HepG2 (cell line): Measurements from ENCODE around the gene SEC61A1. TPM values are rescaled to one million over a fixed set of nuclear protein-coding genes. Genes with fewer than 3 reads are reported as not detected.

ENCODE experiments used
- CBX1 ChIP-seq: IDR thresholded peaks from one replicate; pipeline ENCODE4 v1.6.1; 2016; ENCODE audit warnings: antibody characterized with exemption, low read depth
- FOXJ3 ChIP-seq: sonication (generic); formaldehyde crosslinking; IDR thresholded peaks from 2 replicates; pipeline ENCODE4 v1.4.0; 2020; ENCODE audit warnings: missing genetic modification reagents, mild to moderate bottlenecking, borderline replicate concordance
- KDM1A ChIP-seq: IDR thresholded peaks from 2 replicates; pipeline ENCODE4 v1.6.1; 2016; ENCODE audit warnings: missing compliant biosample characterization
- NCOA2 ChIP-seq: sonication (generic); formaldehyde crosslinking; IDR thresholded peaks from 2 replicates; pipeline ENCODE4 v1.8.0; 2022; ENCODE audit warnings: inconsistent platforms
- PHF8 ChIP-seq: sonication (generic); formaldehyde crosslinking; IDR thresholded peaks from 2 replicates; pipeline ENCODE4 v1.5.0; 2020; ENCODE audit warnings: missing genetic modification reagents
- RARG ChIP-seq: sonication (generic); formaldehyde crosslinking; IDR thresholded peaks from 2 replicates; pipeline ENCODE4 v1.4.0; 2020; ENCODE audit warnings: low read depth, mild to moderate bottlenecking, missing genetic modification reagents
- ZFYVE20 ChIP-seq: sonication (generic); formaldehyde crosslinking; IDR thresholded peaks from 2 replicates; pipeline ENCODE4 v1.8.0; 2023; ENCODE audit warnings: low read depth, mild to moderate bottlenecking, moderate library complexity, missing genetic modification reagents, borderline replicate concordance
- ZKSCAN8 ChIP-seq: IDR thresholded peaks from 2 replicates; pipeline ENCODE4 v1.6.1; 2016; ENCODE audit warnings: borderline replicate concordance, missing genetic modification reagents, missing compliant biosample characterization
- ZNF160 ChIP-seq: sonication (generic); formaldehyde crosslinking; IDR thresholded peaks from 2 replicates; pipeline ENCODE4 v1.8.0; 2022; ENCODE audit warnings: mild to moderate bottlenecking, inconsistent platforms, missing genetic modification reagents
- ZNF564 ChIP-seq: sonication (generic); formaldehyde crosslinking; IDR thresholded peaks from 2 replicates; pipeline ENCODE4 v1.8.1; 2023; ENCODE audit warnings: mild to moderate bottlenecking, missing genetic modification reagents
- ZNF569 ChIP-seq: sonication (generic); formaldehyde crosslinking; IDR thresholded peaks from 2 replicates; pipeline ENCODE4 v1.5.0; 2020; ENCODE audit warnings: mild to moderate bottlenecking, missing genetic modification reagents, moderate library complexity, borderline replicate concordance
- ZNF629 ChIP-seq: sonication (generic); formaldehyde crosslinking; conservative IDR thresholded peaks from 2 replicates; pipeline ENCODE4 v1.5.0; 2020; ENCODE audit warnings: missing genetic modification reagents
- polyA plus RNA-seq, 8 experiments: library from polyadenylated mRNA; depleted of rRNA in 3 of 8; stranded (reverse) in 7 of 8; unstranded in 1 of 8; fragments of >200 nt; fragmentation: Illumina TruSeq in 4 of 8; extraction: Trizol in 4 of 8; gene quantifications; 2 replicates each; pipeline versions ENCODE4 v1.2.1 to v1.2.3, GENCODE V29; 2011 to 2016; ENCODE audit warnings: low read depth in 4 of 8, missing spikeins in 1 of 8, mixed read lengths in 1 of 8; ENCODE audit not compliant: insufficient read depth in 1 of 8
- total RNA-seq, 5 experiments: library from RNA; depleted of rRNA; stranded (reverse); fragments of >200 nt; fragmentation: Illumina TruSeq; extraction: Trizol; gene quantifications; 2 replicates each; pipeline ENCODE4 v1.2.3, GENCODE V29; 2016; ENCODE audit warnings: low read depth in 1 of 5
- TF ChIP-seq, protein P1 (sequence below): sonication (generic); formaldehyde crosslinking; conservative IDR thresholded peaks from 2 replicates; pipeline ENCODE4 v1.8.0; 2022; ENCODE audit warnings: low read depth, missing genetic modification reagents
- TF ChIP-seq, protein P2 (sequence below): sonication (generic); formaldehyde crosslinking; conservative IDR thresholded peaks from 2 replicates; pipeline ENCODE4 v1.4.0; 2020; ENCODE audit warnings: missing genetic modification reagents
- TF ChIP-seq, protein P3 (sequence below): sonication (generic); formaldehyde crosslinking; conservative IDR thresholded peaks from 2 replicates; pipeline ENCODE4 v1.8.0; 2022; ENCODE audit warnings: mild to moderate bottlenecking, moderate library complexity, missing genetic modification reagents
- TF ChIP-seq, protein P4 (sequence below): sonication (generic); formaldehyde crosslinking; IDR thresholded peaks from 2 replicates; pipeline ENCODE4 v1.8.0; 2022; ENCODE audit warnings: low read depth, missing genetic modification reagents
- TF ChIP-seq, protein P5 (sequence below): sonication (generic); formaldehyde crosslinking; IDR thresholded peaks from 2 replicates; pipeline ENCODE4 v1.4.0; 2020; ENCODE audit warnings: mild to moderate bottlenecking, missing genetic modification reagents
- TF ChIP-seq, protein P6 (sequence below): sonication (generic); formaldehyde crosslinking; IDR thresholded peaks from 2 replicates; pipeline ENCODE4 v1.9.0; 2022; ENCODE audit warnings: low read depth, missing genetic modification reagents

SEC61A1 gene
- total and polyA plus RNA-seq, 2 of the 13 experiments (the other 11 are each of a cell fraction or from before 2014, with no cell fraction given): 170 to 203 TPM

DNA sequence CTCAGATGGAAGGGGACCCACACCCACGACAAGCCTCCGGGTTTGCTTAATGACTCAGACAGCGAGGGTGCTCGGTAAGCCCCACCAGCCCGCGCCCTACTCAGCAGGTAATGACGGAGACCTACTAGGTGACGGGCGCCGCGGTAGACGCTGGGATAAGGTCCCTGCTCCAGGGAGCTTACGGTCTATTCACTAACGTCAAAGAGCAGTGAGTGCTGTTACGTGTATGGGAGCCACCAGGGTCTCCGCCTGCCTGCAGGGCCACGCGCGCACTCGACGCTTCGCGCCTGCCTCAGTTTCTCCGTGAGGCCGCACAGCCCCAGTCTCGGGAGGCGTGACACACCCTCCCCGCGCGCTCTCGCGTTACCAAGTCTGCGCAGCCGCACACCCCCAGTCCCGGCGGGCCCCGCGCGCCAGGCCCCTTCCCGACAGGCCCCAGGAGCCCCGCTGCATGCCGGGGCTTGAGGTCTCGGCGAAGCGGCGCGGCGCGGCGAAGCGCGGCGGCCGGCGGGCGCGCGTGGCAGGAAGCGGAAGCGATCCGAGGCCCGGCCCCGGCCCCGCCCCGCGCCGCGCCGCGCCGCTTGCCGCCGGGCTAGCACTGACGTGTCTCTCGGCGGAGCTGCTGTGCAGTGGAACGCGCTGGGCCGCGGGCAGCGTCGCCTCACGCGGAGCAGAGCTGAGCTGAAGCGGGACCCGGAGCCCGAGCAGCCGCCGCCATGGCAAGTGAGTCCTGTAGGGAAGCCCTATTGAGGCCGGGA, at the start of gene SEC61A1 (continued):
- TF ChIP-seq ZNF629 (no peak), CBX1 (peak; percentile 79), ZKSCAN8 (CRISPR knock-in tag) (0 out of 2 replicates have a peak, but pooled peaks have one; percentile 43), ZNF160 (peak; percentile 66; the same call in 1 of the 2 replicates), RARG (CRISPR knock-in tag) (no peak), KDM1A (CRISPR knock-in tag) (0 out of 2 replicates have a peak, but pooled peaks have one; percentile 10), ZFYVE20 (CRISPR knock-in tag) (peak; percentile 16; the same call in 1 of the 2 replicates), FOXJ3 (CRISPR knock-in tag) (peak; percentile 20; the same call in 1 of the 2 replicates), PHF8 (CRISPR knock-in tag) (peak; percentile 90), ZNF569 (CRISPR knock-in tag) (no peak), NCOA2 (CRISPR knock-in tag) (peak; percentile 44; the same call in 1 of the 2 replicates), ZNF564 (CRISPR knock-in tag) (peak; percentile 51)
- TF ChIP-seq, protein P1, sequence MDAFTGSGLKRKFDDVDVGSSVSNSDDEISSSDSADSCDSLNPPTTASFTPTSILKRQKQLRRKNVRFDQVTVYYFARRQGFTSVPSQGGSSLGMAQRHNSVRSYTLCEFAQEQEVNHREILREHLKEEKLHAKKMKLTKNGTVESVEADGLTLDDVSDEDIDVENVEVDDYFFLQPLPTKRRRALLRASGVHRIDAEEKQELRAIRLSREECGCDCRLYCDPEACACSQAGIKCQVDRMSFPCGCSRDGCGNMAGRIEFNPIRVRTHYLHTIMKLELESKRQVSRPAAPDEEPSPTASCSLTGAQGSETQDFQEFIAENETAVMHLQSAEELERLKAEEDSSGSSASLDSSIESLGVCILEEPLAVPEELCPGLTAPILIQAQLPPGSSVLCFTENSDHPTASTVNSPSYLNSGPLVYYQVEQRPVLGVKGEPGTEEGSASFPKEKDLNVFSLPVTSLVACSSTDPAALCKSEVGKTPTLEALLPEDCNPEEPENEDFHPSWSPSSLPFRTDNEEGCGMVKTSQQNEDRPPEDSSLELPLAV (CRISPR knock-in tag): 0 out of 2 replicates have a peak, but pooled peaks have one; percentile 20
- TF ChIP-seq, protein P2, sequence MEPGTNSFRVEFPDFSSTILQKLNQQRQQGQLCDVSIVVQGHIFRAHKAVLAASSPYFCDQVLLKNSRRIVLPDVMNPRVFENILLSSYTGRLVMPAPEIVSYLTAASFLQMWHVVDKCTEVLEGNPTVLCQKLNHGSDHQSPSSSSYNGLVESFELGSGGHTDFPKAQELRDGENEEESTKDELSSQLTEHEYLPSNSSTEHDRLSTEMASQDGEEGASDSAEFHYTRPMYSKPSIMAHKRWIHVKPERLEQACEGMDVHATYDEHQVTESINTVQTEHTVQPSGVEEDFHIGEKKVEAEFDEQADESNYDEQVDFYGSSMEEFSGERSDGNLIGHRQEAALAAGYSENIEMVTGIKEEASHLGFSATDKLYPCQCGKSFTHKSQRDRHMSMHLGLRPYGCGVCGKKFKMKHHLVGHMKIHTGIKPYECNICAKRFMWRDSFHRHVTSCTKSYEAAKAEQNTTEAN: peak; percentile 33; the same call in 1 of the 2 replicates
- TF ChIP-seq, protein P3, sequence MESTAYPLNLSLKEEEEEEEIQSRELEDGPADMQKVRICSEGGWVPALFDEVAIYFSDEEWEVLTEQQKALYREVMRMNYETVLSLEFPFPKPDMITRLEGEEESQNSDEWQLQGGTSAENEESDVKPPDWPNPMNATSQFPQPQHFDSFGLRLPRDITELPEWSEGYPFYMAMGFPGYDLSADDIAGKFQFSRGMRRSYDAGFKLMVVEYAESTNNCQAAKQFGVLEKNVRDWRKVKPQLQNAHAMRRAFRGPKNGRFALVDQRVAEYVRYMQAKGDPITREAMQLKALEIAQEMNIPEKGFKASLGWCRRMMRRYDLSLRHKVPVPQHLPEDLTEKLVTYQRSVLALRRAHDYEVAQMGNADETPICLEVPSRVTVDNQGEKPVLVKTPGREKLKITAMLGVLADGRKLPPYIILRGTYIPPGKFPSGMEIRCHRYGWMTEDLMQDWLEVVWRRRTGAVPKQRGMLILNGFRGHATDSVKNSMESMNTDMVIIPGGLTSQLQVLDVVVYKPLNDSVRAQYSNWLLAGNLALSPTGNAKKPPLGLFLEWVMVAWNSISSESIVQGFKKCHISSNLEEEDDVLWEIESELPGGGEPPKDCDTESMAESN (CRISPR knock-in tag): peak; percentile 84
- TF ChIP-seq, protein P4, sequence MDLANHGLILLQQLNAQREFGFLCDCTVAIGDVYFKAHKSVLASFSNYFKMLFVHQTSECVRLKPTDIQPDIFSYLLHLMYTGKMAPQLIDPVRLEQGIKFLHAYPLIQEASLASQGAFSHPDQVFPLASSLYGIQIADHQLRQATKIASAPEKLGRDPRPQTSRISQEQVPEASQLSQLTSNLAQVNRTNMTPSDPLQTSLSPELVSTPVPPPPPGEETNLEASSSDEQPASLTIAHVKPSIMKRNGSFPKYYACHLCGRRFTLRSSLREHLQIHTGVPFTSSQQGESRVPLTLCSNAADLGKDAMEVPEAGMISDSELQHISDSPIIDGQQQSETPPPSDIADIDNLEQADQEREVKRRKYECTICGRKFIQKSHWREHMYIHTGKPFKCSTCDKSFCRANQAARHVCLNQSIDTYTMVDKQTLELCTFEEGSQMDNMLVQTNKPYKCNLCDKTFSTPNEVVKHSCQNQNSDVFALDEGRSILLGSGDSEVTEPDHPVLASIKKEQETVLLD: peak; percentile 88
- TF ChIP-seq, protein P5, sequence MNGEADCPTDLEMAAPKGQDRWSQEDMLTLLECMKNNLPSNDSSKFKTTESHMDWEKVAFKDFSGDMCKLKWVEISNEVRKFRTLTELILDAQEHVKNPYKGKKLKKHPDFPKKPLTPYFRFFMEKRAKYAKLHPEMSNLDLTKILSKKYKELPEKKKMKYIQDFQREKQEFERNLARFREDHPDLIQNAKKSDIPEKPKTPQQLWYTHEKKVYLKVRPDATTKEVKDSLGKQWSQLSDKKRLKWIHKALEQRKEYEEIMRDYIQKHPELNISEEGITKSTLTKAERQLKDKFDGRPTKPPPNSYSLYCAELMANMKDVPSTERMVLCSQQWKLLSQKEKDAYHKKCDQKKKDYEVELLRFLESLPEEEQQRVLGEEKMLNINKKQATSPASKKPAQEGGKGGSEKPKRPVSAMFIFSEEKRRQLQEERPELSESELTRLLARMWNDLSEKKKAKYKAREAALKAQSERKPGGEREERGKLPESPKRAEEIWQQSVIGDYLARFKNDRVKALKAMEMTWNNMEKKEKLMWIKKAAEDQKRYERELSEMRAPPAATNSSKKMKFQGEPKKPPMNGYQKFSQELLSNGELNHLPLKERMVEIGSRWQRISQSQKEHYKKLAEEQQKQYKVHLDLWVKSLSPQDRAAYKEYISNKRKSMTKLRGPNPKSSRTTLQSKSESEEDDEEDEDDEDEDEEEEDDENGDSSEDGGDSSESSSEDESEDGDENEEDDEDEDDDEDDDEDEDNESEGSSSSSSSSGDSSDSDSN (CRISPR knock-in tag): peak; percentile 73
- TF ChIP-seq, protein P6, sequence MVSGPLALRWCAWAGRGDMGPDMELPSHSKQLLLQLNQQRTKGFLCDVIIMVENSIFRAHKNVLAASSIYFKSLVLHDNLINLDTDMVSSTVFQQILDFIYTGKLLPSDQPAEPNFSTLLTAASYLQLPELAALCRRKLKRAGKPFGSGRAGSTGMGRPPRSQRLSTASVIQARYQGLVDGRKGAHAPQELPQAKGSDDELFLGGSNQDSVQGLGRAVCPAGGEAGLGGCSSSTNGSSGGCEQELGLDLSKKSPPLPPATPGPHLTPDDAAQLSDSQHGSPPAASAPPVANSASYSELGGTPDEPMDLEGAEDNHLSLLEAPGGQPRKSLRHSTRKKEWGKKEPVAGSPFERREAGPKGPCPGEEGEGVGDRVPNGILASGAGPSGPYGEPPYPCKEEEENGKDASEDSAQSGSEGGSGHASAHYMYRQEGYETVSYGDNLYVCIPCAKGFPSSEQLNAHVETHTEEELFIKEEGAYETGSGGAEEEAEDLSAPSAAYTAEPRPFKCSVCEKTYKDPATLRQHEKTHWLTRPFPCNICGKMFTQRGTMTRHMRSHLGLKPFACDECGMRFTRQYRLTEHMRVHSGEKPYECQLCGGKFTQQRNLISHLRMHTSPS (CRISPR knock-in tag): no peak
